Neutrophil (primary cell): ENCODE data around the gene PIAS3.

Experiments used
- H3K27ac ChIP-seq: fragments of 200-600 bp; sonication (generic); 2 replicates; pipeline ENCODE4 v1.5.1; 2016; ENCODE audit warnings: mild to moderate bottlenecking, moderate library complexity
- H3K27me3 ChIP-seq: fragments of 200-600 bp; sonication (generic); 2 replicates; pipeline ENCODE4 v1.6.0; 2016; ENCODE audit warnings: mild to moderate bottlenecking
- H3K36me3 ChIP-seq: fragments of 200-600 bp; sonication (generic); 2 replicates; pipeline ENCODE4 v1.5.1; 2017
- H3K4me1 ChIP-seq, 2 experiments: fragments of 200-600 bp in 1 of 2; sonication (generic) in 1 of 2; 1 replicate in 1 of 2; 2 replicates in 1 of 2; pipeline versions ENCODE4 v1.5.1 to v1.6.1; 2013 to 2016; ENCODE audit warnings: low read depth in 1 of 2, low read length in 1 of 2, mild to moderate bottlenecking in 1 of 2, moderate library complexity in 1 of 2; ENCODE audit not compliant: control insufficient read depth in 1 of 2, insufficient read depth in 1 of 2
- H3K4me3 ChIP-seq, 2 experiments: fragments of 200-600 bp in 1 of 2; sonication (generic) in 1 of 2; 1 replicate in 1 of 2; 2 replicates in 1 of 2; pipeline ENCODE4 v1.5.1; 2013 to 2016; ENCODE audit warnings: low read depth in 1 of 2, low read length in 1 of 2, mild to moderate bottlenecking in 1 of 2, moderate library complexity in 1 of 2
- H3K9me3 ChIP-seq: fragments of 200-600 bp; sonication (generic); 2 replicates; pipeline ENCODE4 v1.5.1; 2016
- CTCF ChIP-seq: fragments of 200-600 bp; sonication (generic); IDR thresholded peaks from 2 replicates; pipeline ENCODE4 v1.5.1; 2016; ENCODE audit warnings: antibody characterized with exemption

Gene PIAS3

DNA sequence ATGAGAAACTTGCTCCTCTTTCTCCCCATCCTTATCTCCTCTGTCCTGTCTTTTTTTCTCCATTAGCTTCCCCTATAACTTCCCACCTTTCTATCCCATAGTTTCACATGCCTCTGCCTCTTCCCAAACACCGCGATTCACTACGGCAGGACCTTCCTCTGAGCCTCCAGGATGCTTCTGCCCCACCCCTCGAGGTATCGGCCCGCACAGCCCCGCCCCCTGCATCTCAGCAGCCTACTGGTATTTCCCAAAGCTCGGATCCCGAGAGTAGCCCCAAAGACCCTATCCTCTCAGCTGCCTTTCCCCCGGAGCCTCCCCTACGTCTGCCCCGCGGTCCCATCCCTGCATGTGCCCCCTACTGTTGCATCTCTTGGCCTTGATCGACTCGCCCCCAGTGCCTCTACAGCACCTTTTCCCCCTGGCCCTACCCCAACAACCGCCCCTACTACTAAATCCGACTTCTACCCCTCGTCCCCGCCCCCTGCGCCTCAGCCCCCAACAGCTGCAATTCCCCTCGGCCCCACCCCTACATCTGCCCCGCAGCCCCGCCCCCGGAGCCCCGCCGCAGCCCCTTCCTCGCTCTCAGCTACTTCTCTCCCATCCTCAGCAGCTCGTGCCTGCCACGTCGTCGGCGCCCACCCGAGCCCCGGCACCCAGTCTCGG lies 512 bp downstream of the PIAS3 start:
- TF ChIP-seq CTCF: no peak
- H3K36me3 ChIP-seq: peaks cover 16% of the 10 kb centered on the region
- peak overlapping the region; percentile 64 for H3K27ac ChIP-seq
- peak overlapping the region; percentile 64 to 93 for H3K4me3 ChIP-seq
- H3K9me3 ChIP-seq: no peaks in the 10 kb centered on the region
- peaks cover 14% of the 10 kb centered on the region for H3K27me3 ChIP-seq
- H3K4me1 ChIP-seq: peaks cover 15 to 17% of the 10 kb centered on the region in 2 experiments

- peaks cover 14% of the 10 kb centered on the region for H3K27me3 ChIP-seq
- no peak overlapping the region for H3K4me3 ChIP-seq
- no peak overlapping the region for H3K27ac ChIP-seq
- H3K36me3 ChIP-seq: peaks cover 21% of the 10 kb centered on the region
- H3K4me1 ChIP-seq: peaks cover 15 to 17% of the 10 kb centered on the region in 2 experiments
- no peaks in the 10 kb centered on the region for H3K9me3 ChIP-seq
- TF ChIP-seq CTCF: no peak
Measured at GRCh38 chr1:145857170-145857569, 1.7 kb downstream of the PIAS3 start.

DNA sequence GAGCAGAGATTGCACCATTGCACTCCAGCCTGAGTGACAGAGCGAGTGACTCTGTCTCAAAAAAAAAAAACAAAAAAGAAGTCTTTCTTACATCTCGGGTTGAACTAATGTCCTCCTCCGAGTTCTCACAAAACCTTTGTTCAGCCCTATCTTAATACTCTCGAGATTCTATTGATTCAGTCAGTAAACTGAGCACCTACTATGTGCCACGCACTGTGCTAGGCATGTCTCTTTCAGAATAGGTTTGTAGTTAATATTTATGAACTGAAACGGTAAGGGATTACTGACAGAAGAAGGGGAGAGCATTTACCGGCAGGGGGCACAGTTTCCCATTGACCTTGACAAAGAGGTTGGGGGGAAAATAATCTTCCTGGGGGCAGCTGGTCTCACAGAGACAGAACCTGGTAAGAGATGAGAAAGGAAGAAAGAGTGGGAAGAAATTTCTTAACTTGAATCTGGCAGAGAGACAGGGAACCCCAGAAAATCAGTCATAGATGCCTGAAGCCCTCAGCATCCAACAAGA lies 3.4 kb downstream of the PIAS3 start:
- TF ChIP-seq CTCF: no peak
- Histone ChIP-seq H3K36me3 (peaks cover 27% of the 10 kb centered on the region), H3K27me3 (peaks cover 14% of the 10 kb centered on the region), H3K27ac (no peak overlapping the region), H3K4me1 (peaks cover 15 to 17% of the 10 kb centered on the region in 2 experiments), H3K4me3 (no peak overlapping the region), H3K9me3 (no peaks in the 10 kb centered on the region)

- no peak overlapping the region for H3K4me3 ChIP-seq
Measured at GRCh38 chr1:145849356-145850160, 9.3 kb downstream of the PIAS3 start.

DNA sequence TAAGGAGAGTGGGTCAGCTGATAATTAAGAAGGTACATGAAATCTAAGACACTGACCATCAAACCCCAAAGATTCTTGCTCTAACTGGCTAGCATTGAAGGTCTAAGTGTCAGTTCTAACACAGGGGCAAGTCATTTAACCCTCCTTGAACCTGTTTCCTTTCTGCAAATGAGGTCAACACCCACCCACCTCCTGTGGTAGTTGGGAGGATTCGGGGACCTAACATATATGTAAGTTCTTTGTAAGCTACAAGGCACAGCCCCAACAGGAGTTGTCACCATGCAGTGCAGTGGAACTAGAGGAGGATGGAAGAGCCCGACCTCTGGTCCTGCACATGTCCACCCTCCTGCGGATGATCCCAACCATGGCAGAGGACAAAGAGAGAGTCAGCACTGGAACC lies 11.1 kb downstream of the PIAS3 start:
- Histone ChIP-seq H3K9me3 (no peaks in the 10 kb centered on the region), H3K4me3 (no peak overlapping the region), H3K27ac (no peak overlapping the region), H3K4me1 (peaks cover 15 to 16% of the 10 kb centered on the region in 2 experiments), H3K36me3 (peaks cover 34% of the 10 kb centered on the region), H3K27me3 (no peaks in the 10 kb centered on the region)
- no peak for TF ChIP-seq CTCF

More at GRCh38 chr1:145849356-145850160, 9.3 kb downstream of the PIAS3 start:
- H3K27ac ChIP-seq: no peak overlapping the region
- peaks cover 15 to 16% of the 10 kb centered on the region in 2 experiments for H3K4me1 ChIP-seq
- no peaks in the 10 kb centered on the region for H3K9me3 ChIP-seq
- no peak for TF ChIP-seq CTCF
- H3K27me3 ChIP-seq: no peaks in the 10 kb centered on the region
- H3K36me3 ChIP-seq: peaks cover 40% of the 10 kb centered on the region
